HEK293 (cell line): ENCODE results near the gene KCTD6.

ENCODE experiments used
- CTCF ChIP-seq: fragments of 450-650 bp; formaldehyde crosslinking; IDR thresholded peaks from 2 replicates; pipeline ENCODE4 v1.5.1; 2016; ENCODE audit warnings: missing biosample characterization, missing genetic modification characterization
- GLIS2 ChIP-seq: fragments of 450-650 bp; formaldehyde crosslinking; IDR thresholded peaks from 2 replicates; pipeline ENCODE4 v1.5.1; 2016; ENCODE audit warnings: missing biosample characterization, missing genetic modification characterization
- MEIS1 ChIP-seq: sonication (generic); formaldehyde crosslinking; IDR thresholded peaks from 2 replicates; pipeline ENCODE4 v1.8.1; 2022; ENCODE audit warnings: missing genetic modification reagents, mild to moderate bottlenecking, borderline replicate concordance
- MZF1 ChIP-seq: fragments of 450-650 bp; formaldehyde crosslinking; IDR thresholded peaks from 2 replicates; pipeline ENCODE4 v1.5.1; 2017; ENCODE audit warnings: missing biosample characterization, missing genetic modification characterization, borderline replicate concordance
- SP2 ChIP-seq: fragments of 450-650 bp; formaldehyde crosslinking; IDR thresholded peaks from 2 replicates; pipeline ENCODE4 v1.5.1; 2016; ENCODE audit warnings: missing biosample characterization, missing genetic modification characterization
- TRIM28 ChIP-seq: IDR thresholded peaks from 2 replicates; pipeline ENCODE4 v1.6.1; 2011; ENCODE audit warnings: low read length, control low read depth, borderline replicate concordance
- ZBTB49 ChIP-seq: fragments of 450-650 bp; formaldehyde crosslinking; IDR thresholded peaks from 2 replicates; pipeline ENCODE4 v1.5.1; 2016; ENCODE audit warnings: missing biosample characterization, missing genetic modification characterization, low read depth
- ZBTB8A ChIP-seq: fragments of 450-650 bp; formaldehyde crosslinking; IDR thresholded peaks from 2 replicates; pipeline ENCODE4 v1.5.1; 2016; ENCODE audit warnings: missing biosample characterization, missing genetic modification characterization
- ZNF362 ChIP-seq: fragments of 450-650 bp; formaldehyde crosslinking; IDR thresholded peaks from 2 replicates; pipeline ENCODE4 v1.5.1; 2016; ENCODE audit warnings: missing biosample characterization, missing genetic modification characterization
- ZNF488 ChIP-seq: fragments of 450-650 bp; formaldehyde crosslinking; IDR thresholded peaks from 2 replicates; pipeline ENCODE4 v1.5.1; 2016; ENCODE audit warnings: missing biosample characterization, missing genetic modification characterization
- ZNF610 ChIP-seq: fragments of 450-650 bp; formaldehyde crosslinking; IDR thresholded peaks from 2 replicates; pipeline ENCODE4 v1.5.1; 2016; ENCODE audit warnings: missing biosample characterization, missing genetic modification characterization, borderline replicate concordance
- ZNF654 ChIP-seq: fragments of 450-650 bp; formaldehyde crosslinking; IDR thresholded peaks from 2 replicates; pipeline ENCODE4 v1.5.1; 2016; ENCODE audit warnings: low read depth, missing biosample characterization, missing genetic modification characterization
- ZNF701 ChIP-seq: fragments of 450-650 bp; formaldehyde crosslinking; IDR thresholded peaks from 2 replicates; pipeline ENCODE4 v1.5.1; 2016; ENCODE audit warnings: missing biosample characterization, missing genetic modification characterization
- ZNF791 ChIP-seq: fragments of 450-650 bp; formaldehyde crosslinking; IDR thresholded peaks from 2 replicates; pipeline ENCODE4 v1.5.1; 2016; ENCODE audit warnings: missing biosample characterization, missing genetic modification characterization

GRCh38 chr3:58463942-58464271, 28.0 kb upstream of the KCTD6 start:
- no peak for TF ChIP-seq CTCF (tag by site-specific recombination)
- TF ChIP-seq ZNF654 (tag by site-specific recombination), result no peak
- TF ChIP-seq GLIS2 (tag by site-specific recombination), result no peak
- TF ChIP-seq ZNF362 (tag by site-specific recombination), result no peak
- TF ChIP-seq ZBTB8A (tag by site-specific recombination), result no peak
- no peak for TF ChIP-seq MZF1
- TF ChIP-seq ZBTB49, result no peak
- TF ChIP-seq ZNF488 (tag by site-specific recombination), result no peak
- TF ChIP-seq ZNF701, result no peak
- no peak for TF ChIP-seq SP2 (tag by site-specific recombination)
- TF ChIP-seq TRIM28, result no peak; the same call in 1 of the 2 replicates
- TF ChIP-seq MEIS1 (CRISPR knock-in tag), result no peak
- no peak for TF ChIP-seq ZNF791 (tag by site-specific recombination)
- no peak for TF ChIP-seq ZNF610 (tag by site-specific recombination)
